Liver (tissue), 9 donors: ENCODE measurements around the gene ACTN4. TPM values are rescaled to one million over a fixed set of nuclear protein-coding genes. Genes with fewer than 3 reads are reported as not detected.

ENCODE experiments used
- DNase-seq: peaks from one replicate; pipeline ENCODE4 v3.0.0-alpha.2; 2017; ENCODE audit warnings: low spot score
- H3K27ac ChIP-seq, 2 donors: one replicate each; pipeline ENCODE4 v1.7.0; 2013; ENCODE audit warnings: inconsistent platforms in 2 of 2, low read length in 2 of 2, control low read depth in 1 of 2, low read depth in 1 of 2, mild to moderate bottlenecking in 1 of 2
- H3K27me3 ChIP-seq, 4 donors: one replicate each; pipeline versions ENCODE4 v1.6.1 to v1.7.0; 2013; ENCODE audit warnings: low read length in 3 of 4, inconsistent platforms in 1 of 4, mild to moderate bottlenecking in 1 of 4, moderate library complexity in 1 of 4; ENCODE audit not compliant: control insufficient read depth in 4 of 4, insufficient read depth in 4 of 4
- H3K36me3 ChIP-seq, 4 donors: one replicate each; pipeline versions ENCODE4 v1.6.1 to v1.7.0; 2013; ENCODE audit warnings: low read length in 3 of 4, mild to moderate bottlenecking in 3 of 4, low read depth in 1 of 4, moderate library complexity in 1 of 4; ENCODE audit not compliant: control insufficient read depth in 4 of 4, insufficient read depth in 3 of 4
- H3K4me1 ChIP-seq, 4 donors: one replicate each; pipeline versions ENCODE4 v1.6.1 to v1.7.0; 2013; ENCODE audit warnings: low read length in 3 of 4, mild to moderate bottlenecking in 3 of 4, moderate library complexity in 1 of 4; ENCODE audit not compliant: control insufficient read depth in 4 of 4, insufficient read depth in 4 of 4
- H3K4me3 ChIP-seq, 3 donors: one replicate each; pipeline versions ENCODE4 v1.6.1 to v1.7.0; 2013; ENCODE audit warnings: low read length in 3 of 3, control low read depth in 1 of 3, low read depth in 1 of 3, mild to moderate bottlenecking in 1 of 3
- H3K9ac ChIP-seq, 2 donors: one replicate each; pipeline ENCODE4 v1.7.0; 2013; ENCODE audit warnings: low read length in 2 of 2, mild to moderate bottlenecking in 2 of 2, moderate library complexity in 2 of 2, control low read depth in 1 of 2, low read depth in 1 of 2
- H3K9me3 ChIP-seq, 4 donors: one replicate each; pipeline versions ENCODE4 v1.6.1 to v1.7.0; 2013; ENCODE audit warnings: low read length in 3 of 4; ENCODE audit not compliant: control insufficient read depth in 4 of 4
- ATF3 ChIP-seq: IDR thresholded peaks from 2 replicates; pipeline ENCODE4 v1.6.1; 2016; ENCODE audit warnings: antibody characterized with exemption
- EGR1 ChIP-seq, 2 donors: IDR thresholded peaks; 2 replicates each; pipeline ENCODE4 v1.6.1; 2016 to 2018; ENCODE audit warnings: antibody characterized with exemption in 2 of 2, low read depth in 2 of 2
- FOXA1 ChIP-seq: IDR thresholded peaks from 2 replicates; pipeline ENCODE4 v1.6.1; 2016; ENCODE audit warnings: antibody characterized with exemption
- FOXA2 ChIP-seq: IDR thresholded peaks from 2 replicates; pipeline ENCODE4 v1.6.1; 2016; ENCODE audit warnings: antibody characterized with exemption
- GABPA ChIP-seq, 2 donors: IDR thresholded peaks in 1 of 2; conservative IDR thresholded peaks in 1 of 2; 2 replicates each; pipeline ENCODE4 v1.6.1; 2016; ENCODE audit warnings: antibody characterized with exemption in 2 of 2, mild to moderate bottlenecking in 1 of 2, moderate library complexity in 1 of 2
- HNF4A ChIP-seq, 2 donors: conservative IDR thresholded peaks; 2 replicates each; pipeline ENCODE4 v1.6.1; 2016; ENCODE audit warnings: antibody characterized with exemption in 2 of 2, mild to moderate bottlenecking in 2 of 2
- HNF4G ChIP-seq: IDR thresholded peaks from 2 replicates; pipeline ENCODE4 v1.6.1; 2016; ENCODE audit warnings: antibody characterized with exemption
- JUND ChIP-seq, 2 donors: IDR thresholded peaks; 2 replicates each; pipeline ENCODE4 v1.6.1; 2016; ENCODE audit warnings: antibody characterized with exemption in 2 of 2
- NR2F2 ChIP-seq: IDR thresholded peaks from 2 replicates; pipeline ENCODE4 v1.6.1; 2016; ENCODE audit warnings: antibody characterized with exemption
- RAD21 ChIP-seq, 2 donors: IDR thresholded peaks; 2 replicates each; pipeline ENCODE4 v1.6.1; 2016; ENCODE audit warnings: antibody characterized with exemption in 2 of 2, mild to moderate bottlenecking in 2 of 2
- RXRA ChIP-seq, 2 donors: IDR thresholded peaks; 2 replicates each; pipeline ENCODE4 v1.6.1; 2017 to 2018; ENCODE audit warnings: antibody characterized with exemption in 2 of 2, mild to moderate bottlenecking in 1 of 2
- SP1 ChIP-seq: IDR thresholded peaks from 2 replicates; pipeline ENCODE4 v1.6.1; 2018; ENCODE audit warnings: antibody characterized with exemption, mild to moderate bottlenecking
- TAF1 ChIP-seq: conservative IDR thresholded peaks from 2 replicates; pipeline ENCODE4 v1.6.1; 2016; ENCODE audit warnings: antibody characterized with exemption, mild to moderate bottlenecking
- YY1 ChIP-seq: IDR thresholded peaks from 2 replicates; pipeline ENCODE4 v1.6.1; 2016; ENCODE audit warnings: antibody characterized with exemption, mild to moderate bottlenecking
- WGBS: extraction: QIAGEN DNeasy Blood & Tissue Kit; methylation state at CpG from one replicate; pipeline ENCODE4 v1.1.7; 2013; 5-methylcytosine and 5-hydroxymethylcytosine counted together
- polyA plus RNA-seq, 2 donors: library from polyadenylated mRNA; stranded (reverse) in 1 of 2; unstranded in 1 of 2; fragments of 200-250 nt in 1 of 2; fragments of >200 nt in 1 of 2; fragmentation: Nextera tagmentation in 1 of 2; extraction: Ambion mirVana in 1 of 2; gene quantifications; one replicate each; pipeline versions ENCODE4 v1.2.1 to v1.2.3, GENCODE V29; 2013 to 2015
- total RNA-seq, 2 donors: library from RNA; depleted of rRNA; stranded (reverse); fragments of >200 nt; gene quantifications; one replicate each; pipeline ENCODE4 v1.2.3, GENCODE V29; 2014
- TF ChIP-seq, protein P1 (sequence below): IDR thresholded peaks from 2 replicates; pipeline ENCODE4 v1.6.1; 2016; ENCODE audit warnings: antibody characterized with exemption
- TF ChIP-seq, protein P2 (sequence below): fragments of 150-350 bp; IDR thresholded peaks from 2 replicates; pipeline ENCODE4 v1.5.1; 2017; ENCODE audit warnings: improper control_type of control experiment, low read depth, low read length; ENCODE audit not compliant: missing input control
- TF ChIP-seq, protein P3 (sequence below): IDR thresholded peaks from 2 replicates; pipeline ENCODE4 v1.6.1; 2016; ENCODE audit warnings: antibody characterized with exemption, mild to moderate bottlenecking
- donor health status: healthy.
- donor health status: healthy.
- donor health status: healthy.
- donor health status: healthy.
- donor health status: healthy.

The ACTN4 gene
- total and polyA plus RNA-seq, 4 donors = 35.4 to 164 (median 98.7) TPM

- peak overlapping the region; percentile 75 to 92 for H3K27ac ChIP-seq
- DNase-seq = no peak
- H3K36me3 ChIP-seq = no peaks in the 10 kb centered on the region
- H3K9ac ChIP-seq = peak overlapping the region; percentile 3 to 42
- TF ChIP-seq HNF4G (no peak), GABPA (IDR thresholded peaks at IDR 0.05 in 1 of 2, conservative IDR thresholded peaks at IDR 0.05 in 1 of 2) (no peak), RXRA (IDR thresholded peaks at IDR 0.05) (no peak), FOXA1 (no peak), YY1 (no peak), NR2F2 (no peak), JUND (IDR thresholded peaks at IDR 0.05) (no peak), EGR1 (IDR thresholded peaks at IDR 0.05; ENCODE audit: low read depth in 2 of 2) (no peak), RAD21 (IDR thresholded peaks at IDR 0.05) (no peak), HNF4A (conservative IDR thresholded peaks at IDR 0.05) (no peak), ATF3 (no peak)
- TF ChIP-seq, protein P1, sequence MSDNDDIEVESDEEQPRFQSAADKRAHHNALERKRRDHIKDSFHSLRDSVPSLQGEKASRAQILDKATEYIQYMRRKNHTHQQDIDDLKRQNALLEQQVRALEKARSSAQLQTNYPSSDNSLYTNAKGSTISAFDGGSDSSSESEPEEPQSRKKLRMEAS = no peak
- TF ChIP-seq, protein P2, sequence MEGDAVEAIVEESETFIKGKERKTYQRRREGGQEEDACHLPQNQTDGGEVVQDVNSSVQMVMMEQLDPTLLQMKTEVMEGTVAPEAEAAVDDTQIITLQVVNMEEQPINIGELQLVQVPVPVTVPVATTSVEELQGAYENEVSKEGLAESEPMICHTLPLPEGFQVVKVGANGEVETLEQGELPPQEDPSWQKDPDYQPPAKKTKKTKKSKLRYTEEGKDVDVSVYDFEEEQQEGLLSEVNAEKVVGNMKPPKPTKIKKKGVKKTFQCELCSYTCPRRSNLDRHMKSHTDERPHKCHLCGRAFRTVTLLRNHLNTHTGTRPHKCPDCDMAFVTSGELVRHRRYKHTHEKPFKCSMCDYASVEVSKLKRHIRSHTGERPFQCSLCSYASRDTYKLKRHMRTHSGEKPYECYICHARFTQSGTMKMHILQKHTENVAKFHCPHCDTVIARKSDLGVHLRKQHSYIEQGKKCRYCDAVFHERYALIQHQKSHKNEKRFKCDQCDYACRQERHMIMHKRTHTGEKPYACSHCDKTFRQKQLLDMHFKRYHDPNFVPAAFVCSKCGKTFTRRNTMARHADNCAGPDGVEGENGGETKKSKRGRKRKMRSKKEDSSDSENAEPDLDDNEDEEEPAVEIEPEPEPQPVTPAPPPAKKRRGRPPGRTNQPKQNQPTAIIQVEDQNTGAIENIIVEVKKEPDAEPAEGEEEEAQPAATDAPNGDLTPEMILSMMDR = no peak
- TF ChIP-seq, protein P3, sequence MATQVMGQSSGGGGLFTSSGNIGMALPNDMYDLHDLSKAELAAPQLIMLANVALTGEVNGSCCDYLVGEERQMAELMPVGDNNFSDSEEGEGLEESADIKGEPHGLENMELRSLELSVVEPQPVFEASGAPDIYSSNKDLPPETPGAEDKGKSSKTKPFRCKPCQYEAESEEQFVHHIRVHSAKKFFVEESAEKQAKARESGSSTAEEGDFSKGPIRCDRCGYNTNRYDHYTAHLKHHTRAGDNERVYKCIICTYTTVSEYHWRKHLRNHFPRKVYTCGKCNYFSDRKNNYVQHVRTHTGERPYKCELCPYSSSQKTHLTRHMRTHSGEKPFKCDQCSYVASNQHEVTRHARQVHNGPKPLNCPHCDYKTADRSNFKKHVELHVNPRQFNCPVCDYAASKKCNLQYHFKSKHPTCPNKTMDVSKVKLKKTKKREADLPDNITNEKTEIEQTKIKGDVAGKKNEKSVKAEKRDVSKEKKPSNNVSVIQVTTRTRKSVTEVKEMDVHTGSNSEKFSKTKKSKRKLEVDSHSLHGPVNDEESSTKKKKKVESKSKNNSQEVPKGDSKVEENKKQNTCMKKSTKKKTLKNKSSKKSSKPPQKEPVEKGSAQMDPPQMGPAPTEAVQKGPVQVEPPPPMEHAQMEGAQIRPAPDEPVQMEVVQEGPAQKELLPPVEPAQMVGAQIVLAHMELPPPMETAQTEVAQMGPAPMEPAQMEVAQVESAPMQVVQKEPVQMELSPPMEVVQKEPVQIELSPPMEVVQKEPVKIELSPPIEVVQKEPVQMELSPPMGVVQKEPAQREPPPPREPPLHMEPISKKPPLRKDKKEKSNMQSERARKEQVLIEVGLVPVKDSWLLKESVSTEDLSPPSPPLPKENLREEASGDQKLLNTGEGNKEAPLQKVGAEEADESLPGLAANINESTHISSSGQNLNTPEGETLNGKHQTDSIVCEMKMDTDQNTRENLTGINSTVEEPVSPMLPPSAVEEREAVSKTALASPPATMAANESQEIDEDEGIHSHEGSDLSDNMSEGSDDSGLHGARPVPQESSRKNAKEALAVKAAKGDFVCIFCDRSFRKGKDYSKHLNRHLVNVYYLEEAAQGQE = no peak
- no peaks in the 10 kb centered on the region for H3K9me3 ChIP-seq
- peaks cover 25 to 76% (median 68%) of the 10 kb centered on the region in 4 donors for H3K4me1 ChIP-seq
- H3K27me3 ChIP-seq = no peaks in the 10 kb centered on the region
- WGBS = 73% methylated on average over 8 of the region's 8 CpGs
- H3K4me3 ChIP-seq = no peak overlapping the region
Observed at GRCh38 chr19:38667661-38668171, 20.3 kb downstream of the ACTN4 start.

GRCh38 chr19:38669552-38669951 lies 22.1 kb downstream of the ACTN4 start:
- Histone ChIP-seq H3K4me1 (peaks cover 23 to 69% (median 56%) of the 10 kb centered on the region in 4 donors), H3K27ac (peak overlapping the region; percentile 49 to 66), H3K36me3 (no peaks in the 10 kb centered on the region), H3K9me3 (no peaks in the 10 kb centered on the region), H3K9ac (no peak overlapping the region), H3K4me3 (no peak overlapping the region), H3K27me3 (no peaks in the 10 kb centered on the region)
- 74% methylated on average over 5 of the region's 5 CpGs for WGBS
- TF ChIP-seq, protein P2 = no peak
- TF ChIP-seq GABPA (IDR thresholded peaks at IDR 0.05 in 1 of 2, conservative IDR thresholded peaks at IDR 0.05 in 1 of 2) (no peak), FOXA2 (no peak), TAF1 (no peak), RAD21 (IDR thresholded peaks at IDR 0.05) (no peak), ATF3 (no peak), NR2F2 (no peak), SP1 (no peak), YY1 (no peak), HNF4A (conservative IDR thresholded peaks at IDR 0.05) (no peak), JUND (IDR thresholded peaks at IDR 0.05) (no peak), HNF4G (no peak)
- TF ChIP-seq, protein P1 = no peak
- TF ChIP-seq, protein P3 = no peak
- DNase-seq = no peak
